Measurements from ENCODE around the gene VEPH1.

The VEPH1 gene

DNA sequence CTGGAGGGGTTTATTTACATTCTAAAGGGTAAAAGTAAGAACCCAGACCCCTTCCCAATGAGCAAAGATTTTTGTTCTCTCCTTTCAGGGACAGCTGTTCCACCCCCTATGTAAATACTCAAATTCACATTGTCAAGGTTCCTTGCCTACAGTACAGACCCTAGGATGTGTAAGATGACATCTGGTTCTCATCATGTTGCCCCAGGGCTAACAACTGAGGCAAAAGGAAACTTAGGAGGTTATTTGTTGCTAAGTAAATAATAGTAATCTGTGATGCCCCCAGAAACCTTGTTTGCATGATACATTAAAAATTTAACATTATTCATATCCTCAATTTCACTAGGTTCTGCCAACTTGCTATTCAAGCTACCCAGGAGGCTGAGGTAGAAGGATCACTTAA is 208.3 kb downstream of the VEPH1 start:
- DNase-seq, result no peak

DNA sequence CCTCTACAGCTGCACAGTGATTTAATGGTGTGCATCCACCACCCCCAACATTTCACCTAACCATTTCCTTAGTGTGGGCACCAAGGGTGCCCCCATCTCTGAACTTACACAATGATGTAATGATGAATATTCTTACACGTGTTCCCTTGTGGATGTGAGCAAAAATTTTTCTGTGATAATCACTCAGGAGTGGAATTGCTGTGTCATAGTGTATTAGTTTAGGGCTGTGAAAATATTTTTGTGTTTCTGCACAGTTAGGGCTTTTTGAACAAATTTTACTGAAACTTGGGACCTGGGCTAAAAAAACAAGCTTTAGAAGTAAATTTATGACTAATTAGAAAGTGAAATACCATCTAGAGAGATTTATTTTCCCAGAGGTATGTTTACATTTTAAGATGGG is 208.7 kb downstream of the VEPH1 start:
- no peak for DNase-seq

DNA sequence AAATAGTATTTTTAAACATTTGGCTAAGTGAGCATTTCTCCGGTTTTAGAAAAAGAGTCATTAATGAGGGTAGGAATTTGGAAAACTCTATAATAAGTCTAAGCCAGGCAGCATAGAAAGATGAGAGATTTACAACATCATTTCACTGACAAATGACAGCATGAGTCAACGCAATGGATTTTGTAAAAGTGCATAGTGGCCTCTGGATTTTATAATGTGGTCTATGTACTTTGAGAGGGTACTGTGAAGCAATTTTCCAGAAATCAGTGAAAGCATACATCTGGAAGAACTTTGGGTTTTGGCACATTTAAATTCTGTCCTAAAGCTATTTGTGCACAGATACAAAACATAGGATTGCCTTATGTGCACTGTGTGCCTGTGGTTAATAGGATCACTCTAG is 212.4 kb downstream of the VEPH1 start:
- no peak for DNase-seq

DNA sequence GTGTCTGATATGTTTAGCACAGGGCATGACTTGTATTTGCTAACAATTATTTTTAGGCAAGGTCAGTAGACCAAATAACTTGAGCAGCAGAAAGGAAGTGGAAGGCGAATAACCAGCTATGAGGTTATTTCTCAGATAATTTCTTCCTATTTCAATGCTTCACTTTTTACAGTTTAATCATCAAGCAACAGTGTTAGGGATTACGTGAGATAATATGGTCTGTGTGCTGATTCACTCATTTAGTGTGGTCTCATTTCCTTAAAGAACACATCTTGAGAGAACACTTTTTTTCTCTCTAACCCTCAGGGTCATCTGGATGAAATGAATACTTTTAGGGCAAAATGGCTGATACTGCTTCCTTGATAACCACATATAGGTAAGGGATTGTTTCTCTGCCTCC is 217.2 kb downstream of the VEPH1 start:
- DNase-seq, result no peak

DNA sequence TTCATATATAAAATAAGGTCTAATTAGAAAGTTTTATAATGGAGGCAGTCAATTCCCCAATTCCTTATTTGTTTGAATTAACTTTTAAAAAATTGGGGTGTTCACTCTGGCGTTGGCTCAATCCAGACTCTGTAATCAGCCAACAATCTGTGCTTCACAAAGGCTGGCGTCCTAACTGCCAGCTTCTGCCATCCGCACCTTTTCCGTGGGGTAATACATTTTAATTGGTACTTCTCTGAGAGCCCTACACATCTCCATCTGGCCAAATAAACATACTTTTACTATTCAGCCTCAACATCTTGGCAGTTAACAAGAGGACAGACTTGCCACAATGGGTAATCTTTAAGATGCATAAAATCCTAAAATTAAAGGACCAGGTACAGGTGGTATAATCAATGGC is 218.1 kb downstream of the VEPH1 start:
- no peak for DNase-seq

DNA sequence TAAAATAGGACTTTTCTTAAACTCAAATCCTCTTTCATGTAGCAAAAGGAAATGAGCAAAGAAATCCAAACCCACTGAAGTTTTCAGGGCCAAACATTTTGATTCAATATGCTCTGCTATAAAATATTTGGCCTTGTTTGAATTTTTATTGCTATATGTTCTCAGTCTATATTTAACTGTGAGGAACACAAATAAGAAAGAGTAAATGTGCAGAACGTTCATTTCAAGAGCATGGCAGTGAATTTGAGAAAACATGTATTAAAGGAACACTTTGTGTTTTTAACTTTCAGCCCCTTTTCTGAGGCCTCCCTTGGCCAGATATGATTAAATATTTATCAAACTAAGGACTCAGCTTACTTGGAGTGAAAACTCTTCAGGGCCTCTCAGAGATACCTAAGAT is 218.5 kb downstream of the VEPH1 start:
- DNase-seq, result no peak

DNA sequence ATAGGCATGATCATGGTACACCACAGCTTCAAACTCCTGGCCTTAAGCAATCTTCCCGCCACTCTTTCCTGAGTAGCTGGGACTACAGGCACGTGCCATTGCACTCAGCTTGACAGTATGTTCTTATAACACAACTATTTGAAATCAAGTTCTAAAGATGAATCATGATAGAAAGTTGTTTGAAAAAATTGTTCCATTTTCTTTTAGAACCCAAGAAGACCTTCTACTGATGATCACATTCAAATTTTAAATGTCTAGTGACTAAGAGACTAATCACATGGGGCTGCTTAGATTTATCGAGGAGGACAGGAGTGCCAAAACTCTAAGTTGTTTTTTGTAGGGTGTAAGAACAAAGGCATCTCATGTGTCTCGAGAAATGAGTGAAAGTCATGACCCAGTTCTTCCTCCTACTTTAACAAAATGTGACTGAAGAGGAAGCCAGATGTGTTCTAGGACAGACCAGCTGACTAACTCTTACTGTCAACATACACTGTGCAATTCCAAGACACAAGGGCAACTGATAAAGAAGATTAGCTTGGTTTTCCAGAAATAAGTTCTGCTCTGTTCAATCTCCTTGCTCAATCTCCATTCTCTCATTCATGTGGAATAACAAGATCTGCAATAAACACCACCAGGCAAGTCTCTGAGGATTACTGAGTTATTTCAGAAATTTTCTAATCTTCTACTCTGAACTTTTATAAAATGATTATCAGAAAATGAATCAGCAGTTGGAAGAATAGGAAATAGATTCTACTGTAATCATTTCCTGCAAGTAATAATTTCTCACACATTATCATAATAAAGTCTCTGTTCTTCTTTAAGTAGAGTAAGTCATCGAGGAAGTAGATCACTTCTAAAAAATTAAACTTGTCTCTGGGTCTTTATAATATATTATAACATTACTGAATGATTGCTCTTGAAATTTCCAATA is 220.7 kb downstream of the VEPH1 start:
- DNase-seq, result no peak

DNA sequence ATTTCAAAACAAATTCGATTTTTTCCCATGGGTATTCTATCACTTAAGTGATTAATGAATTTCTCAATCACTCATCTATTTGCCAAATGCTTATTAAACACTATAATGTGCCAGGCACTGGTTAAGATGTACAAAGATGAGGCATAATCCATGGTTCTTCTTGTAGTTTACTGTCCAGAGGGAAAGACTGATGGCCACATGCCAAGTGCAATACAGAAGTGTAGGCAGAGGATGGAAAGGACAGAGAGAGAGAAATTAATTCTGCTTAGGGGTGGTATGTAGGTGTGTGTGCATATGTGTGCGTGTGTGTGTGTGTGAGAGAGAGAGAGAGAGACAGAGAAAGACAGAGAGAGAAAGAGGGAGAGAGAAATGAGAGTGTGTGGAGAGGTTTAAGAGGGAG is 222.4 kb downstream of the VEPH1 start:
- DNase-seq, result no peak

DNA sequence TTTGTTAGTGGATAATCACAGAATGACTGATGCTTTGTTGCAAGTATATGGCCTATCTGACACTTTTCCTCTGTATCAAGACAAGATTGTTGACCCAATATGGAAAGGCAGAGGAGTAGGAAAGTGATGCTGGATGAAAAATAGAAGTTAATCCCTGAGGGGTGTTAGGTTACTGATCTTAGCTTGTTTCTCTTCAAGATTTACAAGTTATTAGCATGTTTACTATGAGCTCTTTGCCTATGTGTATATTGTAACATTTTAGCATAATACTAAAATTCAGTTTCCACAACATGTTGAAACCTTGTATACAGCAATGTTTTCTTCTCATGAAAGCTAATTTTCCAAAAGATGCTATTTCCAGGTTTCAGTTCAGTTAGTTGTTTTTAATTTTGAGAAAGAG is 222.9 kb downstream of the VEPH1 start:
- DNase-seq, result no peak

DNA sequence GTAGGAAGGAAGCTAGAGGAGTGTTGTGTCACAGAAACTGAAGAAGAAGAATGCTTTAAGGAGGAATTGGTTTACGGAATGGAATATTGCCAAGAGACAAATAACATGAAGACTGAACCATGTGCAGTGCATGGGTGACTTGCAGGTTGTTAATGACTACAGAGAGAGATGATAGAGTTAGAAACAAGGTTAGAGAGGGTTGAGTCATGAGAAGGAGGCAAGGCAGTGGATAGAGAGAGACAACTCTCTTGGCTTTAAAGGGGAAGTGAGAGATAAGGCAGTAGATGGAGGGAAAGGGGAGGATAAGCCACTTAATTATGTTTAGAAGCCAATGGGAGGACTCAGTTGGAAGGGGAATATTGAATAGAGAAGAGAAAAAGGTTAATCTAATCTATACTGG is 224.0 kb downstream of the VEPH1 start:
- no peak for DNase-seq

DNA sequence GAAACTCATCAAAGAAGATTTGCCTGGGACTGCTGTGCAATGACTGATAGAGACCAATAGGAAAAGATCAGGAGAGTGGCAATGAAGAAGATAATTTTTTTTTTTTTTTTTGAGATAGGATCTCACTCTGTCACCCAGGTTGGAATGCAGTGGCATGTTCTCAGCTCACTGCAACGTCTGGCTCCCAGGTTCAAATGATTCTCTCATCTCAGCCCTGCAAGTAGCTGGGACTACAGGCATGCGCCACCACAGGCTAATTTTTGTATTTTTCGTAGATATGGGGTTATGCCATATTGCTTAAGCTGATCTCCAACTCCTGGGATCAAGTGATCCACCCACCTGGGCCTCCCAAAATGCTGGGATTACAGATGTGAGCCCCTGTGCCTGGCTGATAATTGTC is 226.4 kb downstream of the VEPH1 start:
- no peak for DNase-seq

DNA sequence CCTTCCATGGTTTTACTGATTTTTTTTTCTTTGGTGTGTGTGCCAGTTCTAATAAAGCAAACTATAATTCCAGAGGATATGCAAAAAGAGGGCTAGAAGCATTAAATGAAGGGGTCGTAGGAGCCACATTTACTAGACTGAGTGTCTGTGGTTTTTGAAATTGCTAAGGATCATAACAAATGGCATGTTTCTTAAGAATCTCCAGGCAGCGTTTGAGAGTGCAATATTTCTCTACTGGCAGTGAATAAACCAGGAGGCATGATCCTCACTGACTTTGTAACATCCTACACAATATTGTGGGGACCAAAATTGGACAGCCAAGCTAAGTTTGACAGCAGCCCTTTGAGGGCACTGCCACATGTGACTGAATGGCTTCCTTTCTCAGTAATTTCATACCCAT is 227.4 kb downstream of the VEPH1 start:
- DNase-seq, result no peak

DNA sequence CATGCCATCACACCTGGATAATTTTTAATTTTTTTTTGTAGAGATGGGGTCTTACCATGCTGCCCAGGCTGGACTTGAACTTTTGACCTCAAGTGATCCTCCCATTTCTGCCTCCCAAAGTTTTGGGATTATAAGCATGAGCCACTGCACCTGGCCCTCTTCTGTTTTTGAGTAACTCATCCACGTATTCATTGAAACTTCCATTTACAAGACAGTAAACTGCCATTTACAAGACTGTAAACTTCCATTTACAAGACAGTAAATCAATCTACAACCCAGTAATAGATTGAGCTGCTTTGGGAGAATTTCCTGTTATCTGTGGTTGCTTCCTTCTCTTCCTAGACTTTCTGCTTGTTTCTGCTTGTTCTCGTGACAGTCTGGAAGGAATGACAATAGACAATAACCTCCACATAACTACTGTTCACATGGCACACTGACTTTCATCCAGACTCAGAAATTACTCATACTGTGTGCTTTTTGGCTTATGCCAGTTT is 228.5 kb downstream of the VEPH1 start:
- DNase-seq, result no peak

DNA sequence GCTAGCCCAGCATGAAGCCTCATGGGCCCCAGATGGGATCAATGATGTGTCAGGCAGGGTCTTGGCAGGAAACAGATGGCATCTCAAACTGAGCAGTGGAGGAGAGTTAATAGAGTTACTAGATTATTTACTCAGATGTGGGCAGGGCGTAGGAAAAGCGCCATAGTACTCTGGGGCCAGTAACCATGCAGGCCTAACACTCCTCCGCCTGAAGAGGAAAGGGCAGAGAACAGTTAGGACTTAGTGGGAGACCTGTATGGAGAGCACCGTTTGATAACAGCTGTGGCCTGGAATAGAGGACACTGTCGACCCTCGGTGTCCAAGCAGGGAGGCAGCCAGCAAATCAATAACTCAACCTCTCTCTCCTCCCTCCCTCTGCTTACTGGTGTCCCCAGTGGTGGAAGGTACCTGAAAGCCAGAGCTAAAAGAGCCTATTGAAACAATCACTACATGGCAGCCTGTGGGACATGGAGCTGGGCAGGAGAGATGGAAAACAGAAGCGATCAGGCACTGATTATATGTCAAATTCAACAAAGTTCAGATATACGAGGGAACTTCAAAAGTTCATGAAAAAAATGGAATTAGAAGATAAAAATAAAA is 231.8 kb downstream of the VEPH1 start:
- no peak for DNase-seq

DNA sequence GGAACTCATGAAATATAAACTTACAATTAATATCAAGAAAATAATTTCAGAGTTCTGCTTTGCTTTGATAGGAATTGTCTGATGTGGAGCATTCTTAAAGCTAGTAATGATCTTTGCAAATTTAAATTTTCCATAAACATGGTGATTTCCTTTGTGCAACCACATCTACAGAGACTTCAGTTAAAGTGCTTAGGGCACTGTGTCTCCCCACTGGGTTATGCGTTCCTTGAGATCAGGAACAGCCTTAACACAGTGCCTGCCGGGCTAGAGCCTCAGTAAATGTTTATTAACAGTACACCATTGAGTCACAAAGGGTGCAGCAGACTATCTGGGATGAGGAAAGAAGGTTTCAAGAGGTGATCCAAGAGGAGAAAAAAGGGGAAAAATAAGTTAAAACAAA is 235.2 kb downstream of the VEPH1 start:
- no peak for DNase-seq

DNA sequence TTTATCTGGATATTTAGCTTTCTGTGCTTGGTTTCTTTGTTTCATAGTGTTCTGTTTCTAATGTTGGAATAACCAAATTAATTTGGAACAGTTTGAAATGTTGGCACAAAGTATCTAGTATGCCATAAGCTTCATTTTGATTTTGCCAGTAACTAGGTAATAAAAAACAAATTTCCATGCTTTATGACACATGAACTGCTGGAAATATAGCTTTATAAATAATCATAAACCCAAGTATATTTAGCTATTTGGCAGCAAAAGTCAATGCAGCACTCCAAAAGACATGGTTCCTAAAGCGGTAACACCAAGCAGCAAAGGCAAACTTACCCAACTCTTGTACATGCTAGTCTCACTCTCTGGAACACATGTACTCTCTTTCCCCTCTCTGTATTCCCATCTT is 237.3 kb downstream of the VEPH1 start:
- no peak for DNase-seq

DNA sequence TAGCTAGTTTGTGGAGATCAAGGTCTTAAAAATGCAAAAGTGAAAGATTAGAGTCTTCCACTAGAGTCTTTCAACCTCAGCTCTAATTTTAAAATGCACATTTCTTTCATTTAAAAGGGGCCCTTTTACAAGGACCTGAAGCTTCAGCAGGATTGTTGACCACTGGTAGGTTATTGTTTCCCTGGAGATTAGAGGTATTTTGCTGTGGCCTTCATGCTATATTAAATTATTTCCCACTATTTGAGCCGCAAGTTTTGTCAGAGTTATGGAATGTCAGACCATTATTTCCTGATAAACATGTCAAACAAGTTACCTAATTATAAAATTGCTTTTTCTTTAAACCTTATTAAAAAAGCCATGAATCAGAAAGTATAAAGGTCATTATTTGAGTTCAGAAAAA is 240.2 kb downstream of the VEPH1 start:
- DNase-seq, result no peak

DNA sequence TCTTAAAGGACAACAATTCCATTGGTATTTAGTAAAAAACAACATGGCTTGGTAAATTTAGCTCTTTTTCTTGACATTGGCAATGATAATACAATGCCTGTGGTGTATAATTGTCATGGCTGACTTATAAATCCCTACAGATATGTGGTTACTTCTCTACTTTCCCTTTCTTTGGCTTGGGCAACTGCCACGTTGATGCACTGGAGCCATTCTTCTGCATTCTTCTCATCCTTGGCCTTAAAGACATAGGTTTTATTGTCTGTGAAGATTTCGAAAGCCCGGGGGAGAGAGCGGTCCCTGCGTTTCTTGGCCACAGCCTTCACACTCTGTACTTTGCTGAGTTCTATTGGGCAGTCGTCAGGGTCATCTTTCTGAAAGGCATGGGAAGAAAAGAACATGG is 242.2 kb downstream of the VEPH1 start:
- DNase-seq, result no peak

DNA sequence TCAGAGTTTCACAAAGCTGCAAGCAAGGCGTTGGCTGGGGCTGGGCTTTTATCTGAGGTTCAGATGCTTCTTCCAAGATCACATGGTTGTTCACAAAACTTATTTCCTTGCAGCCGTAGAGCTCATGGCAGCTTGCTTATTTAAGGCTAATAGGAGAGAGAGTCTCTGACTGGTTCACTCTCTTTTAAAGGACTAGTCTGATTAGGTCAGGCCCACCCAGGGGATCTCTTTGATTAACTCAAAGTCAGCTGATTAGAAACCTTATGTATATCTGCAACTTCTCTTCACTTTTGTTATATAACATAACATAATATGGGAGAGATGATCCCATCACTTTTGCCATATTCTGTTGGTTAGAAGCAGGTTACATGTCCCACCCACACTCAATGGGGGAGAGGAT is 243.4 kb downstream of the VEPH1 start:
- no peak for DNase-seq

DNA sequence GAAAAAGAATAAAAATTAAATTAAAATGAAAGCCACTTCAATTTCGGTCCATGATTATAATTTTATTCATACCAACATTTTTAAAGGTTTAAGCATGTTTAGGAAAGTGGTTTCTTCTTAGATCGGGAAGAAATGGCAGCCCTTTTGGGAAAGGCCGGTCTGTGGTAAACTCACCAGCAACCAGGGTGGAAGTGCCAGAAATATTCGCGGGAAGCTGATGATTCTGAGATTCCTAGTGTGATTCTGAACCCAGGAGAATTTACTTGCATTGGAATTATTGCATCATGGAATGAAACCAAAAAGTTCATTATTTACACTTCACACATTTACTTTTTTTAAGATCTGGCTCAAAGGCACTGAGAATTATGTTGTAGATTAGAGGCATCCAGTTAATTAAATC is 246.1 kb downstream of the VEPH1 start:
- DNase-seq, result no peak

DNA sequence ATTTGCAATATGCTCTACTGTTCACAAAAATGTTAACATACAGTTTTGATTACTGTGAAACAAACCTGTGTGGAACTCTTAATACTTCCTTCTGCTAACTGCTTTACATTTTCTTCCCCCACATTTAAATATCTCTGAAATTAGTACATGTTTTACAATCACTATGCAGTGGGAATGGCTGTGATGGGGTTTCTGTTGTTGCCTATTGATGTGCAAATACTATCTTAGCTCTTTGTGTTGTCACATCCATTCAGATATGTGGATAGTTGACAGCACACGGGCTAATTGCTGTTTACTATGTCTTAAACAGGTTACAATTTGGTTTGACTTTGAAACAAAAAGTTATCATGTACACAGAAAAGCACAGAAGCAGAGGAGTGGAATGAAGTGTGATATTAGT is 247.4 kb downstream of the VEPH1 start:
- DNase-seq, result no peak

DNA sequence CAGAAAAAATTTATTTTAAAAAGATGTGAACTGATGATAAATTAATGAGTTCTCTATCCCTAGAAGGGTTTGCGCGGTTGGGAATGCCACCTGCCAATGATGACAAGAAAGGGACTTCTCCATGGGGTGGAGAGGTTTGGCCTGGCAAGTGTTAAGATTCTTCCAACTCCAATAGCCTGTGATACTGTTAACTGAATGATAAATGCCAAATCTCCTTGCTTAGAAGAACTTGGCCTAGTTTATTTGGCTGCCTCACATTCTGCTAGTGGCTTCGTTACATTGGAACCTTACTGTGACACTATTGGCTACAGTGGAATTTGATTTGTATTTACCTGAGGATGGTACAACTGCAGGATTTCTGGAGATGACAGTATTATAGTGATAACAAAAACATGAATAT is 251.5 kb downstream of the VEPH1 start:
- DNase-seq, result no peak

DNA sequence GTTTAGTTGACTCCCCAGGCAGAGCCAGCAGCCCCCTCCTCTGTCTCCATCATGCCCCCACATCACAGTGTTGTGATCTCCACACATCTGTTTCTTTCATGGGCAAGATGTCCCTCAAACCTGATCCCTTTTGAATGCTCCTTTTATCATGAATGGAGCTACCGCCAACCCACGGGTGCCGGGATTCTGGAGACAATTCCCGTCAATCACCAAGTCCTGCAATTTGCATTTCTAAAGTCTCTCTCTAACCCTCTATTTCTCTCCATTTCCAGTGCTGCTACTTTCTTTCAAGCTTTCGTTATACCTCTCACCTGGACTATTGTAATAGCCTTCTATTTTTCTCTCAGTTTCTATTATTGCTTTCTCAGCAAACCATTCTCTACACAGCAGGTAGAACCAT is 253.6 kb downstream of the VEPH1 start:
- DNase-seq, result no peak

DNA sequence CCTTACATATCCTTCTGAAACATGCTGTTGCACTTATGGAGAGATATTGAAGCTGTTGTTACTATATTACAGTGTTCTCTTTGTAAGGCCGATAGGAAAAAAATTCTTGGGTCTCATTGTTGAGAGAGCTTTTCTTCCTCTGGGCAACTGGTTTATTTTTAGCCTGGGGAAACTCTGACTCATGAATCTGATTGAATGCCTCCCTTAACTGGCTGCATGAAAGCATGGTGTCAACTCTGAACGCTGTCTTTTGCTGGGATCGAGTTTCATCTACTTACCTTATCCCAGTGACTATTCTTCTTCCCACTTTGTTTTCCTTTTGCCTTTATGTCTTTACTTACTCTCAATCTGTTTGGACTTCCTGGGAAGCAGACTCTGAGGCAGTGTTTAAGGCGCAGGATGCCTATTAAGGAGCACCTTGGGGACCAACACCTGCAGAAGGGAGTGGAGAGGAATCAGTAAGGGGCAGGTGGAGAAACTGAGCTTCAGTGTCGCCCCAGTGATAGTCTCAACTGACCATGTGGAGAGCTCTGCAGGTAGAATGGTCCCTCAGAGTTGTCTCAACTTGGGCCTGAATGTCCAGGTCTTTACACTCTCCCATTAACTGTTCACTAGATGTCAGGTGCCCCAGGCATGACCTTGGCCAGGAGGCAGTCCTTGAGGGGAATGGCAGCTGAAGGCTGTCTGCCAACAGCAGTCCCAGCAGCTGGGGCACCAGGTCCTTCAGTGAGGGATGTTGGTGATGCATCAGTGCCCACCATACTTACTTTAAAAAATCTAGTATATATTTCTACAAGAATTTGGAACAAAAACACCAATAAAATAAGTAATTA is 254.4 kb downstream of the VEPH1 start:
- DNase-seq, result no peak
